ENCODE results near the gene ARSB.

ARSB gene

DNA sequence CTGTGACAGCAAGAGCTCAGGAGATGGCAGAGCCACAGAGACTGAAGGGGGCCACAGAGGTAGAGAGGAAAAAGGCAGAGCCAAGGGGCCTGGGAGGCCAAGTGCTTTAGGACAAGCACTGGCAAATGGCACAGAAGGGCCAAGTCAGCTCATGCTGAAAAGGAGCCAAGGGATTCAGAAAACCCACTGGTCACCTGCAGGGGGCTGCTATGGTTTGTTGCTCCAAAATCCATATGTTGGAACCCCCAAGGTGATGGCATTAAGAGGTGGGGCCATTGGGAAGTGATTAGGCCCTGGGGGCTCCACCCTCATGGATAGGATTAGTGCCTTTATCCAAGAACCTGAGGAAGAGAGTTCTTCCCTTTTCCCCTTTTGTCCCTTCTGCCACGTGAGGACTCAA lies 165.4 kb downstream of the ARSB start:
- DNase-seq (ENCODE audit: low read depth in 1 of 2, low spot score in 1 of 2) = no peak

DNA sequence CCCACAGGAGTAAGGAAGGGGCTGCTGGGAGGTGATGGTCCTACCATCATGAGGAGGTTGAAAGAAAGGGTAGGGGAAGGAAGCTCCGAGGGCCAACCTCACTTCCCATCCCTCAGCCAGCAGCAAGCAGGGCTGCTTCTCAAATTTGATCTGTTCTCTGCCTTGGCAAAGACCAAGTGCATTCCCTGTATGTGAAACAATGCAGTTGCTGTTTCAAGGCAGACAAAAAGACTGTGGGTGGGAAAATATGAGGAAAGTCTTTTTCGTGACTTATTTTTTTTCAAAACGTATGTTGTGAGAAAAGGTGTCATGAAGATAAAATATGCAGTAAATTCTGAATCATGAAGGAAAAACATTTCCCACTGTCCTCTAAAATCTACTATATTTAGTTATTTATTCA lies 165.9 kb downstream of the ARSB start:
- DNase-seq (ENCODE audit: low read depth in 1 of 2, low spot score in 1 of 2) = no peak
- TF ChIP-seq GABPA (IDR thresholded peaks at IDR 0.05; ENCODE audit: low read depth) (no peak), POLR2AphosphoS5 (IDR thresholded peaks at IDR 0.05; ENCODE audit: low read depth) (no peak)
- TF ChIP-seq, protein P1, sequence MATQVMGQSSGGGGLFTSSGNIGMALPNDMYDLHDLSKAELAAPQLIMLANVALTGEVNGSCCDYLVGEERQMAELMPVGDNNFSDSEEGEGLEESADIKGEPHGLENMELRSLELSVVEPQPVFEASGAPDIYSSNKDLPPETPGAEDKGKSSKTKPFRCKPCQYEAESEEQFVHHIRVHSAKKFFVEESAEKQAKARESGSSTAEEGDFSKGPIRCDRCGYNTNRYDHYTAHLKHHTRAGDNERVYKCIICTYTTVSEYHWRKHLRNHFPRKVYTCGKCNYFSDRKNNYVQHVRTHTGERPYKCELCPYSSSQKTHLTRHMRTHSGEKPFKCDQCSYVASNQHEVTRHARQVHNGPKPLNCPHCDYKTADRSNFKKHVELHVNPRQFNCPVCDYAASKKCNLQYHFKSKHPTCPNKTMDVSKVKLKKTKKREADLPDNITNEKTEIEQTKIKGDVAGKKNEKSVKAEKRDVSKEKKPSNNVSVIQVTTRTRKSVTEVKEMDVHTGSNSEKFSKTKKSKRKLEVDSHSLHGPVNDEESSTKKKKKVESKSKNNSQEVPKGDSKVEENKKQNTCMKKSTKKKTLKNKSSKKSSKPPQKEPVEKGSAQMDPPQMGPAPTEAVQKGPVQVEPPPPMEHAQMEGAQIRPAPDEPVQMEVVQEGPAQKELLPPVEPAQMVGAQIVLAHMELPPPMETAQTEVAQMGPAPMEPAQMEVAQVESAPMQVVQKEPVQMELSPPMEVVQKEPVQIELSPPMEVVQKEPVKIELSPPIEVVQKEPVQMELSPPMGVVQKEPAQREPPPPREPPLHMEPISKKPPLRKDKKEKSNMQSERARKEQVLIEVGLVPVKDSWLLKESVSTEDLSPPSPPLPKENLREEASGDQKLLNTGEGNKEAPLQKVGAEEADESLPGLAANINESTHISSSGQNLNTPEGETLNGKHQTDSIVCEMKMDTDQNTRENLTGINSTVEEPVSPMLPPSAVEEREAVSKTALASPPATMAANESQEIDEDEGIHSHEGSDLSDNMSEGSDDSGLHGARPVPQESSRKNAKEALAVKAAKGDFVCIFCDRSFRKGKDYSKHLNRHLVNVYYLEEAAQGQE (IDR thresholded peaks at IDR 0.05; ENCODE audit: insufficient replicate concordance, low read depth) = no peak
- Histone ChIP-seq H3K27me3 (ENCODE audit: insufficient read depth, poor library complexity, severe bottlenecking) (no peaks in the 10 kb centered on the region), H3K27ac (replicated peaks) (no peak overlapping the region), H3K4me3 (replicated peaks; ENCODE audit: insufficient read depth, low read length) (no peak overlapping the region)

More for the DNA sequence above, 165.4 kb downstream of the ARSB start:
- TF ChIP-seq, protein P2, sequence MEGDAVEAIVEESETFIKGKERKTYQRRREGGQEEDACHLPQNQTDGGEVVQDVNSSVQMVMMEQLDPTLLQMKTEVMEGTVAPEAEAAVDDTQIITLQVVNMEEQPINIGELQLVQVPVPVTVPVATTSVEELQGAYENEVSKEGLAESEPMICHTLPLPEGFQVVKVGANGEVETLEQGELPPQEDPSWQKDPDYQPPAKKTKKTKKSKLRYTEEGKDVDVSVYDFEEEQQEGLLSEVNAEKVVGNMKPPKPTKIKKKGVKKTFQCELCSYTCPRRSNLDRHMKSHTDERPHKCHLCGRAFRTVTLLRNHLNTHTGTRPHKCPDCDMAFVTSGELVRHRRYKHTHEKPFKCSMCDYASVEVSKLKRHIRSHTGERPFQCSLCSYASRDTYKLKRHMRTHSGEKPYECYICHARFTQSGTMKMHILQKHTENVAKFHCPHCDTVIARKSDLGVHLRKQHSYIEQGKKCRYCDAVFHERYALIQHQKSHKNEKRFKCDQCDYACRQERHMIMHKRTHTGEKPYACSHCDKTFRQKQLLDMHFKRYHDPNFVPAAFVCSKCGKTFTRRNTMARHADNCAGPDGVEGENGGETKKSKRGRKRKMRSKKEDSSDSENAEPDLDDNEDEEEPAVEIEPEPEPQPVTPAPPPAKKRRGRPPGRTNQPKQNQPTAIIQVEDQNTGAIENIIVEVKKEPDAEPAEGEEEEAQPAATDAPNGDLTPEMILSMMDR (IDR thresholded peaks at IDR 0.05; ENCODE audit: insufficient read depth, low read length) = no peak
- TF ChIP-seq, protein P1 (IDR thresholded peaks at IDR 0.05; ENCODE audit: insufficient replicate concordance, low read depth) = no peak
- no peak for TF ChIP-seq GABPA (IDR thresholded peaks at IDR 0.05; ENCODE audit: low read depth)
- no peak for TF ChIP-seq POLR2AphosphoS5 (IDR thresholded peaks at IDR 0.05; ENCODE audit: low read depth)
- no peak for TF ChIP-seq SPI1 (IDR thresholded peaks at IDR 0.05; ENCODE audit: borderline replicate concordance, low read depth)
- Histone ChIP-seq H3K27ac (replicated peaks) (no peak overlapping the region), H3K27me3 (ENCODE audit: insufficient read depth, poor library complexity, severe bottlenecking) (no peaks in the 10 kb centered on the region), H3K4me3 (replicated peaks; ENCODE audit: insufficient read depth, low read length) (no peak overlapping the region)

DNA sequence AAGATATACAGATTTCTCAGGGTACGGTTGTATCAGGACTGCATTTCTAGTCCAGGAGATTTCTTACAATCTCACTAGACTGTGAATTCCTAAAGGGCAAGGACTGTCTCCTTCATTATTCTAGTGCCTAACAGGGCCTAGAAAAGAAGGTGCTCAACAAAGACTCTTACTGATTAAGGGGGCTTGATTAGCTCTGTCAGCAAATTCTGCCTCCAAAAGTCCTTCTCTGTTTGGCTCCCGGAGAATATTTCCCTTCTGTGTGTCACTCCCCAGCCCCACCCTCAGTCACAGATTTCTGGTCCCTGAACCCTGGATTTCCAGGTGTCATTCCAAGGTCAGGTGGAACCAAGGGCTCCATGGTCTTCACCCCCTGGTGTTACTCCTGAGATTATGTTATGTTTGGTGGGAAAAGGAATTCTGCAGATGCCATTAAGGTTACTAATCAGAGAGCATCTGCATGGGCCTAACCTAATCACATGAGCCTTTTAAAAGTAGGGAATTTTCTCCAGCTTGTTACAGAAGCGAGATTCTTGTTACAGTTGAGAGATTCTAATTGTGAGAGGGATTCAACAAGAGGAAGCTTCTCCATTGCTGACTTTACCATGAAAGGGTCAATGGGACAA lies 168.9 kb downstream of the ARSB start:
- TF ChIP-seq POLR2AphosphoS5 (IDR thresholded peaks at IDR 0.05; ENCODE audit: low read depth) (no peak), GABPA (IDR thresholded peaks at IDR 0.05; ENCODE audit: low read depth) (no peak), SPI1 (IDR thresholded peaks at IDR 0.05; ENCODE audit: borderline replicate concordance, low read depth) (no peak)
- TF ChIP-seq, protein P2 (IDR thresholded peaks at IDR 0.05; ENCODE audit: insufficient read depth, low read length) = no peak
- TF ChIP-seq, protein P1 (IDR thresholded peaks at IDR 0.05; ENCODE audit: insufficient replicate concordance, low read depth) = no peak
- Histone ChIP-seq H3K27ac (replicated peaks) (no peak overlapping the region), H3K27me3 (ENCODE audit: insufficient read depth, poor library complexity, severe bottlenecking) (no peaks in the 10 kb centered on the region), H3K4me3 (replicated peaks; ENCODE audit: insufficient read depth, low read length) (no peak overlapping the region)
- no peak for DNase-seq (ENCODE audit: low read depth in 1 of 2, low spot score in 1 of 2)
